Transverse colon (tissue), 4 donors: ENCODE results near the gene MRFAP1L1. TPM values are rescaled to one million over a fixed set of nuclear protein-coding genes. Genes with fewer than 3 reads are reported as not detected.

Experiments used
- DNase-seq: peaks from one replicate; pipeline ENCODE4 v3.0.0-alpha.2; 2019
- H3K27ac ChIP-seq, 4 donors: fragments of 200-600 bp; sonication (generic); 2 replicates each; pipeline ENCODE4 v1.5.1; 2016 to 2018; ENCODE audit warnings: inconsistent platforms in 4 of 4
- H3K27me3 ChIP-seq: fragments of 200-600 bp; sonication (generic); 2 replicates; pipeline ENCODE4 v1.5.1; 2017; ENCODE audit warnings: inconsistent platforms
- H3K36me3 ChIP-seq, 4 donors: fragments of 200-600 bp; sonication (generic); 2 replicates each; pipeline ENCODE4 v1.5.1; 2017 to 2019; ENCODE audit warnings: inconsistent platforms in 4 of 4
- H3K4me1 ChIP-seq, 4 donors: fragments of 200-600 bp; sonication (generic); 2 replicates each; pipeline ENCODE4 v1.5.1; 2017 to 2020; ENCODE audit warnings: inconsistent platforms in 4 of 4
- H3K4me3 ChIP-seq, 4 donors: fragments of 200-600 bp; sonication (generic); 1 replicate in 1 of 4; 2 replicates in 3 of 4; pipeline versions ENCODE4 v1.5.1 to v1.6.1; 2017 to 2019; ENCODE audit warnings: inconsistent platforms in 4 of 4
- H3K9me3 ChIP-seq, 2 donors: fragments of 200-600 bp; sonication (generic); 2 replicates each; pipeline ENCODE4 v1.5.1; 2017 to 2019; ENCODE audit warnings: inconsistent platforms in 2 of 2
- EP300 ChIP-seq: sonication (generic); formaldehyde crosslinking; IDR thresholded peaks from one replicate; pipeline ENCODE4 v1.6.1; 2017; ENCODE audit warnings: antibody characterized with exemption, low read depth
- POLR2A ChIP-seq: fragments of 450-650 bp; IDR thresholded peaks from one replicate; pipeline ENCODE4 v1.6.1; 2016; ENCODE audit warnings: antibody characterized with exemption, mild to moderate bottlenecking, moderate library complexity
- POLR2AphosphoS5 ChIP-seq, 3 donors: sonication (generic); formaldehyde crosslinking; IDR thresholded peaks; one replicate each; pipeline ENCODE4 v1.6.1; 2016; ENCODE audit warnings: antibody characterized with exemption in 3 of 3
- WGBS, 2 donors: methylation state at CpG; one replicate each; pipeline ENCODE4 v1.1.5; 2018; ENCODE audit warnings: low coverage in 1 of 2; 5-methylcytosine and 5-hydroxymethylcytosine counted together
- in situ Hi-C, 4 donors: fragments of 200-750 bp; cut with MboI; loops; one replicate each; pipeline versions ENCODE4 v1.15.0 to v1.15.1; 2017; ENCODE audit warnings: low sequenced_read_pairs in 3 of 4, low pct_ligation_motif_present in 1 of 4, low pct_unique_long_range_greater_than_20kb in 1 of 4
- intact Hi-C: fragments of 100-400 bp; cut with DNase I; formaldehyde crosslinking; loops from one replicate; pipeline ENCODE4 v1.15.1; 2023; ENCODE audit warnings: low total_unique reads
- total RNA-seq, 4 donors: library from RNA; depleted of rRNA; stranded (reverse); fragments of >200 nt; gene quantifications; one replicate each; pipeline ENCODE4 v1.1.0, GENCODE V29; 2016
- TF ChIP-seq, protein P1 (sequence below), 5 experiments: fragments of 200-600 bp in 3 of 5; fragments of 450-650 bp in 2 of 5; sonication (generic) in 3 of 5; IDR thresholded peaks; 1 replicate in 2 of 5; 2 replicates in 3 of 5; pipeline ENCODE4 v1.5.1; 2016 to 2017; ENCODE audit warnings: antibody characterized with exemption in 5 of 5, inconsistent platforms in 3 of 5, mild to moderate bottlenecking in 2 of 5, moderate library complexity in 1 of 5

MRFAP1L1 gene
- total RNA-seq, 4 donors from 2014 or later, result 18.3 to 51.0 (median 30.3) TPM

- in situ Hi-C loops (loop anchor here in 1 of 4 donors (25.0 kb wide), 2 partner anchors 186 to 361 kb away; partner anchors contain the start of gene GRPEL1), intact Hi-C loops (loop anchor here (10.0 kb wide), 1 partner anchor 57 kb away; the partner anchor contains the start of gene MRFAP1)
- H3K36me3 ChIP-seq, result peaks cover 0 to 4% (median 0%) of the 10 kb centered on the region in 4 donors
- TF ChIP-seq, protein P1, sequence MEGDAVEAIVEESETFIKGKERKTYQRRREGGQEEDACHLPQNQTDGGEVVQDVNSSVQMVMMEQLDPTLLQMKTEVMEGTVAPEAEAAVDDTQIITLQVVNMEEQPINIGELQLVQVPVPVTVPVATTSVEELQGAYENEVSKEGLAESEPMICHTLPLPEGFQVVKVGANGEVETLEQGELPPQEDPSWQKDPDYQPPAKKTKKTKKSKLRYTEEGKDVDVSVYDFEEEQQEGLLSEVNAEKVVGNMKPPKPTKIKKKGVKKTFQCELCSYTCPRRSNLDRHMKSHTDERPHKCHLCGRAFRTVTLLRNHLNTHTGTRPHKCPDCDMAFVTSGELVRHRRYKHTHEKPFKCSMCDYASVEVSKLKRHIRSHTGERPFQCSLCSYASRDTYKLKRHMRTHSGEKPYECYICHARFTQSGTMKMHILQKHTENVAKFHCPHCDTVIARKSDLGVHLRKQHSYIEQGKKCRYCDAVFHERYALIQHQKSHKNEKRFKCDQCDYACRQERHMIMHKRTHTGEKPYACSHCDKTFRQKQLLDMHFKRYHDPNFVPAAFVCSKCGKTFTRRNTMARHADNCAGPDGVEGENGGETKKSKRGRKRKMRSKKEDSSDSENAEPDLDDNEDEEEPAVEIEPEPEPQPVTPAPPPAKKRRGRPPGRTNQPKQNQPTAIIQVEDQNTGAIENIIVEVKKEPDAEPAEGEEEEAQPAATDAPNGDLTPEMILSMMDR (IDR thresholded peaks at IDR 0.05), result peak in 4 of 5 experiments; percentile 10 to 33 (median 24)
- no peak for TF ChIP-seq POLR2A
- no peak for TF ChIP-seq EP300
- TF ChIP-seq POLR2AphosphoS5 (IDR thresholded peaks at IDR 0.05), result no peak
- peaks cover under 1 to 24% (median 4%) of the 10 kb centered on the region in 4 donors for H3K4me1 ChIP-seq
- no peak overlapping the region for H3K27ac ChIP-seq
- 88 to 100% methylated on average over 1 to 13 of the region's 13 CpGs for WGBS, 2 donors
- no peaks in the 10 kb centered on the region for H3K9me3 ChIP-seq
- no peak for DNase-seq
- no peak overlapping the region for H3K4me3 ChIP-seq
- no peaks in the 10 kb centered on the region for H3K27me3 ChIP-seq
These were observed 8.3 kb downstream of the MRFAP1L1 start for GRCh38 chr4:6701371-6701770.

- Histone ChIP-seq H3K4me1 (peaks cover 0 to 27% (median 9%) of the 10 kb centered on the region in 4 donors), H3K36me3 (peaks cover 0 to 4% (median 0%) of the 10 kb centered on the region in 4 donors), H3K4me3 (no peak overlapping the region), H3K27me3 (no peaks in the 10 kb centered on the region), H3K27ac (no peak overlapping the region), H3K9me3 (no peaks in the 10 kb centered on the region)
- no peak for DNase-seq
- TF ChIP-seq POLR2A (no peak), POLR2AphosphoS5 (IDR thresholded peaks at IDR 0.05) (no peak), EP300 (no peak)
- TF ChIP-seq, protein P1 (IDR thresholded peaks at IDR 0.05), result no peak
- 100% methylated on average over 1 of the region's 1 CpG; no CpG with 5 or more reads in 1 of the 2 donors for WGBS, 2 donors
- in situ Hi-C loops, result loop anchor here in 1 of 4 donors (25.0 kb wide), 2 partner anchors 187 to 362 kb away; partner anchors contain the start of gene GRPEL1
- intact Hi-C loops, result loop anchor here (10.0 kb wide), 1 partner anchor 55 kb away; the partner anchor contains the start of gene MRFAP1
These were observed 9.8 kb downstream of the MRFAP1L1 start for GRCh38 chr4:6699903-6700302.

GRCh38 chr4:6699388-6699787, 10.3 kb downstream of the MRFAP1L1 start:
- Histone ChIP-seq H3K27ac (no peak overlapping the region), H3K36me3 (peaks cover 0 to 4% (median 0%) of the 10 kb centered on the region in 4 donors), H3K4me1 (peaks cover 0 to 27% (median 9%) of the 10 kb centered on the region in 4 donors), H3K27me3 (no peaks in the 10 kb centered on the region), H3K4me3 (no peak overlapping the region), H3K9me3 (no peaks in the 10 kb centered on the region)
- no peak for TF ChIP-seq POLR2AphosphoS5 (IDR thresholded peaks at IDR 0.05)
- TF ChIP-seq, protein P1 (IDR thresholded peaks at IDR 0.05), result no peak
- TF ChIP-seq EP300, result no peak
- TF ChIP-seq POLR2A, result no peak
- DNase-seq, result no peak
- intact Hi-C loops (no loop called here), in situ Hi-C loops (no loop called here)
- 70 to 89% methylated on average over 4 to 5 of the region's 5 CpGs for WGBS, 2 donors

GRCh38 chr4:6697131-6697530, 12.5 kb downstream of the MRFAP1L1 start:
- no peak for DNase-seq
- intact Hi-C loops, result no loop called here

More at GRCh38 chr4:6697131-6697530, 12.5 kb downstream of the MRFAP1L1 start:
- 93 to 100% methylated on average over 3 to 6 of the region's 6 CpGs for WGBS, 2 donors
- Histone ChIP-seq H3K36me3 (peaks cover 0 to 4% (median 0%) of the 10 kb centered on the region in 4 donors), H3K4me3 (no peak overlapping the region), H3K4me1 (peaks cover 0 to 26% (median 10%) of the 10 kb centered on the region in 4 donors), H3K9me3 (no peaks in the 10 kb centered on the region), H3K27ac (peak overlapping the region in 1 of 4 donors; percentile 52), H3K27me3 (no peaks in the 10 kb centered on the region)
- no peak for TF ChIP-seq POLR2A
- TF ChIP-seq EP300, result no peak
- no peak for TF ChIP-seq POLR2AphosphoS5 (IDR thresholded peaks at IDR 0.05)
- TF ChIP-seq, protein P1 (IDR thresholded peaks at IDR 0.05), result no peak
- in situ Hi-C loops, result no loop called here
